Activated CD4-positive, alpha-beta T cell treated with anti-CD3 and anti-CD28 coated beads for 36 hours (primary cell): ENCODE data around the gene KCNAB3. TPM values are rescaled to one million over a fixed set of nuclear protein-coding genes. Genes with fewer than 3 reads are reported as not detected.

Experiments used
- ATAC-seq: fragments of 200-7000 bp; cut with Tn5 transposase; one replicate; pipeline ENCODE4 v1.10.0; 2021; ENCODE audit warnings: mild to moderate bottlenecking, moderate library complexity
- CTCF ChIA-PET: fragments of 350-600 bp; sonication (Branson Sonifier 250); formaldehyde crosslinking; loops from one replicate; lab custom pipeline; 2021; ENCODE audit warnings: antibody characterized with exemption; lab: Charles Lee
- POLR2A ChIA-PET: fragments of 350-600 bp; sonication (Branson Sonifier 250); formaldehyde crosslinking; loops from one replicate; lab custom pipeline; 2021; ENCODE audit warnings: antibody characterized with exemption, inconsistent platforms; lab: Charles Lee
- DNase-seq: peaks from one replicate; pipeline ENCODE4 v3.0.0-alpha.2; 2020
- H3K27ac Mint-ChIP-seq: one replicate; pipeline ENCODE4 v1.8.0; 2021; ENCODE audit warnings: mixed read lengths
- H3K27me3 Mint-ChIP-seq: one replicate; pipeline ENCODE4 v1.8.0; 2021; ENCODE audit warnings: mixed read lengths
- H3K36me3 Mint-ChIP-seq: one replicate; pipeline ENCODE4 v1.8.0; 2021; ENCODE audit warnings: low read depth, mixed read lengths
- H3K4me1 Mint-ChIP-seq: one replicate; pipeline ENCODE4 v1.8.0; 2021; ENCODE audit warnings: mixed read lengths
- H3K4me3 Mint-ChIP-seq: one replicate; pipeline ENCODE4 v1.8.0; 2021; ENCODE audit warnings: mild to moderate bottlenecking, moderate library complexity, mixed read lengths
- H3K9me3 Mint-ChIP-seq: one replicate; pipeline ENCODE4 v1.8.0; 2021; ENCODE audit warnings: low read depth, mixed read lengths
- intact Hi-C, 2 experiments: fragments of 100-400 bp; cut with DNase I in 1 of 2; cut with micrococcal nuclease in 1 of 2; formaldehyde crosslinking; loops; one replicate each; pipeline versions ENCODE4 v1.14.2 to v1.15.1; 2022 to 2024; cut with DNase I, micrococcal nuclease
- total RNA-seq, 2 experiments: library from RNA; stranded (reverse); gene quantifications; one replicate each; pipeline ENCODE4 v1.2.3, GENCODE V29; 2021

The KCNAB3 gene
- total RNA-seq, 2 experiments from 2014 or later = 6.6 to 8.3 TPM

GRCh38 chr17:7922269-7922844, 7.3 kb downstream of the KCNAB3 start:
- Mint-ChIP-seq H3K27me3 (no peaks in the 10 kb centered on the region), H3K4me1 (peaks cover 23% of the 10 kb centered on the region), H3K36me3 (peaks cover 6% of the 10 kb centered on the region), H3K27ac (peak overlapping the region; percentile 81), H3K4me3 (peak overlapping the region; percentile 56), H3K9me3 (no peaks in the 10 kb centered on the region)
- POLR2A ChIA-PET = interaction anchor here (0.6 to 0.8 kb wide), 2 partner anchors 32 to 65 kb away, joined by 3 read pairs; partner anchors contain the start of gene NAA38
- ATAC-seq (peak; percentile 65), DNase-seq (no peak)
- CTCF ChIA-PET = interaction anchor here (0.9 to 2.0 kb wide), 3 partner anchors 67 to 138 kb away, joined by 3 to 7 read pairs (median 4); no protein-coding TSS in a partner anchor
- intact Hi-C loops = loop anchor here (1.0 to 2.0 kb wide), 3 partner anchors 9 to 88 kb away; partner anchors contain the start of genes CNTROB (in 1 of the 2), KDM6B (in 1 of the 2) and TRAPPC1 (in 1 of the 2)

- DNase-seq (no peak), ATAC-seq (no peak)
- ChIA-PET POLR2A (interaction anchor here (0.6 to 3.5 kb wide), 2 partner anchors 16 to 255 kb away, joined by 3 to 25 read pairs; partner anchors contain the start of genes CNTROB and TRAPPC1), CTCF (interaction anchor here (0.6 to 8.5 kb wide), 12 partner anchors 11 to 143 kb away, joined by 3 to 61 read pairs (median 5); partner anchors contain the start of genes CNTROB, KCNAB3 and TRAPPC1)
- Mint-ChIP-seq H3K36me3 (peaks cover 10% of the 10 kb centered on the region), H3K4me1 (peaks cover 32% of the 10 kb centered on the region), H3K9me3 (no peaks in the 10 kb centered on the region), H3K27ac (peak overlapping the region; percentile 80), H3K4me3 (peak overlapping the region; percentile 86), H3K27me3 (no peaks in the 10 kb centered on the region)
- intact Hi-C loops = no loop called here
Observed at GRCh38 chr17:7916808-7917207, 12.8 kb downstream of the KCNAB3 start.

- Mint-ChIP-seq H3K27me3 (no peaks in the 10 kb centered on the region), H3K4me3 (peak overlapping the region; percentile 86), H3K27ac (peak overlapping the region; percentile 80), H3K36me3 (peaks cover 12% of the 10 kb centered on the region), H3K4me1 (peaks cover 27% of the 10 kb centered on the region), H3K9me3 (no peaks in the 10 kb centered on the region)
- ATAC-seq (no peak), DNase-seq (no peak)
- ChIA-PET POLR2A (interaction anchor here (0.9 to 3.5 kb wide), 4 partner anchors 16 to 125 kb away, joined by 3 to 25 read pairs (median 3); partner anchors contain the start of genes CNTROB and TRAPPC1), CTCF (interaction anchor here (0.6 to 8.5 kb wide), 23 partner anchors 11 to 242 kb away, joined by 3 to 61 read pairs (median 4); partner anchors contain the start of genes CNTROB, CYB5D1, KCNAB3 and NAA38)
- intact Hi-C loops = no loop called here
Observed at GRCh38 chr17:7916385-7916682, 13.3 kb downstream of the KCNAB3 start.

- CTCF ChIA-PET = interaction anchor here (0.6 to 8.5 kb wide), 23 partner anchors 16 to 383 kb away, joined by 3 to 61 read pairs (median 4); partner anchors contain the start of genes CNTROB, CYB5D1, KCNAB3 and NAA38
Observed at GRCh38 chr17:7915611-7916384, 13.9 kb downstream of the KCNAB3 start, which contains the start of gene RNF227. RNF227 (minus strand) TSS chr17:7916289; CDS start chr17:7916195, 94 bp downstream.

GRCh38 chr17:7915179-7915610, 14.5 kb downstream of the KCNAB3 start:
- Mint-ChIP-seq H3K4me1 (peaks cover 27% of the 10 kb centered on the region), H3K27ac (peak overlapping the region; percentile 82), H3K27me3 (no peaks in the 10 kb centered on the region), H3K4me3 (peak overlapping the region; percentile 86), H3K9me3 (no peaks in the 10 kb centered on the region), H3K36me3 (peaks cover 24% of the 10 kb centered on the region)
- ATAC-seq = peak; percentile 39
- DNase-seq = no peak
- CTCF ChIA-PET = interaction anchor here (0.6 to 8.5 kb wide), 13 partner anchors 17 to 383 kb away, joined by 3 to 61 read pairs (median 5); partner anchors contain the start of genes CNTROB, CYB5D1, KCNAB3 and NAA38
- POLR2A ChIA-PET = interaction anchor here (1.3 to 3.5 kb wide), 2 partner anchors 18 to 126 kb away, joined by 3 to 25 read pairs; partner anchors contain the start of genes CNTROB and TRAPPC1
- intact Hi-C loops = loop anchor here (1.0 to 2.0 kb wide), 4 partner anchors 17 to 80 kb away; partner anchors contain the start of genes CNTROB (in 2 of the 2), KDM6B (in 1 of the 2) and NAA38 (in 1 of the 2)

More at GRCh38 chr17:7915611-7916384, 13.9 kb downstream of the KCNAB3 start, which contains the start of gene RNF227:
- Mint-ChIP-seq H3K4me3 (peak within 1 kb of the TSS; percentile 86), H3K27me3 (no peaks in the 10 kb centered on the region), H3K36me3 (peaks cover 18% of the 10 kb centered on the region), H3K27ac (peak within 1 kb of the TSS; percentile 82), H3K4me1 (peaks cover 27% of the 10 kb centered on the region), H3K9me3 (no peaks in the 10 kb centered on the region)
- POLR2A ChIA-PET = interaction anchor here (0.9 to 3.5 kb wide), 4 partner anchors 17 to 126 kb away, joined by 3 to 25 read pairs (median 3); partner anchors contain the start of genes CNTROB and TRAPPC1
- peak; percentile 88 for ATAC-seq
- DNase-seq = peak; percentile 95
- intact Hi-C loops = loop anchor here (1.0 to 2.0 kb wide), 4 partner anchors 17 to 81 kb away; partner anchors contain the start of genes CNTROB (in 2 of the 2), KDM6B (in 1 of the 2) and NAA38 (in 1 of the 2)

GRCh38 chr17:7912927-7913524, 16.6 kb downstream of the KCNAB3 start:
- Mint-ChIP-seq H3K4me1 (peaks cover 27% of the 10 kb centered on the region), H3K27me3 (no peaks in the 10 kb centered on the region), H3K9me3 (no peaks in the 10 kb centered on the region), H3K4me3 (no peak overlapping the region), H3K36me3 (peaks cover 37% of the 10 kb centered on the region), H3K27ac (peak overlapping the region; percentile 75)
- ATAC-seq (peak; percentile 60), DNase-seq (peak; percentile 55)
- ChIA-PET CTCF (interaction anchor here (0.6 to 8.5 kb wide), 24 partner anchors 12 to 869 kb away, joined by 3 to 58 read pairs (median 4); partner anchors contain the start of genes CNTROB, GUCY2D, KCNAB3 and NAA38), POLR2A (interaction anchor here (0.7 to 1.6 kb wide), 2 partner anchors 19 to 454 kb away, joined by 4 to 6 read pairs; partner anchors contain the start of genes CNTROB and TRAPPC1)
- intact Hi-C loops = loop anchor here (1.0 to 2.0 kb wide), 5 partner anchors 38 to 144 kb away; no protein-coding TSS in a partner anchor

- Mint-ChIP-seq H3K4me3 (no peak overlapping the region), H3K9me3 (no peaks in the 10 kb centered on the region), H3K4me1 (peaks cover 19% of the 10 kb centered on the region), H3K27me3 (no peaks in the 10 kb centered on the region), H3K36me3 (peaks cover 44% of the 10 kb centered on the region), H3K27ac (no peak overlapping the region)
- ChIA-PET CTCF (interaction anchor here (1.0 to 8.5 kb wide), 4 partner anchors 20 to 149 kb away, joined by 3 to 58 read pairs (median 38); partner anchors contain the start of genes CNTROB, KCNAB3 and TRAPPC1), POLR2A (interaction anchor here (1.2 kb wide), 1 partner anchor 80 kb away, joined by 3 read pairs; no protein-coding TSS in a partner anchor)
- DNase-seq (no peak), ATAC-seq (no peak)
- intact Hi-C loops = no loop called here
Observed at GRCh38 chr17:7911116-7911515, 18.5 kb downstream of the KCNAB3 start.

- no peaks in the 10 kb centered on the region for H3K27me3 Mint-ChIP-seq
Observed at GRCh38 chr17:7910711-7911110, 18.9 kb downstream of the KCNAB3 start.

GRCh38 chr17:7910281-7910680, 19.4 kb downstream of the KCNAB3 start:
- peaks cover 17% of the 10 kb centered on the region for H3K4me1 Mint-ChIP-seq
- peaks cover 48% of the 10 kb centered on the region for H3K36me3 Mint-ChIP-seq
- H3K27ac Mint-ChIP-seq = no peak overlapping the region
- CTCF ChIA-PET = interaction anchor here (1.3 to 8.5 kb wide), 2 partner anchors 22 to 80 kb away, joined by 3 to 58 read pairs; partner anchors contain the start of genes CNTROB, KCNAB3 and TRAPPC1
- ATAC-seq = no peak
- intact Hi-C loops = no loop called here
- H3K27me3 Mint-ChIP-seq = no peaks in the 10 kb centered on the region
- no peaks in the 10 kb centered on the region for H3K9me3 Mint-ChIP-seq
- POLR2A ChIA-PET = no interaction called here
- H3K4me3 Mint-ChIP-seq = no peak overlapping the region
- no peak for DNase-seq

More at GRCh38 chr17:7910711-7911110, 18.9 kb downstream of the KCNAB3 start:
- intact Hi-C loops = no loop called here
- ChIA-PET POLR2A (no interaction called here), CTCF (interaction anchor here (1.0 to 8.5 kb wide), 3 partner anchors 20 to 79 kb away, joined by 3 to 58 read pairs (median 3); partner anchors contain the start of genes CNTROB, KCNAB3 and TRAPPC1)
- no peak overlapping the region for H3K27ac Mint-ChIP-seq
- peaks cover 45% of the 10 kb centered on the region for H3K36me3 Mint-ChIP-seq
- no peaks in the 10 kb centered on the region for H3K9me3 Mint-ChIP-seq
- ATAC-seq = no peak
- DNase-seq = no peak
- H3K4me1 Mint-ChIP-seq = peaks cover 19% of the 10 kb centered on the region
- H3K4me3 Mint-ChIP-seq = no peak overlapping the region

GRCh38 chr17:7909089-7909488, 20.6 kb downstream of the KCNAB3 start:
- CTCF ChIA-PET = interaction anchor here (1.0 kb wide), 1 partner anchor 11 kb away, joined by 3 read pairs; no protein-coding TSS in a partner anchor
- H3K27me3 Mint-ChIP-seq = no peaks in the 10 kb centered on the region
- H3K4me3 Mint-ChIP-seq = no peak overlapping the region
- POLR2A ChIA-PET = no interaction called here
- intact Hi-C loops = no loop called here
- ATAC-seq (no peak), DNase-seq (no peak)
- peaks cover 55% of the 10 kb centered on the region for H3K36me3 Mint-ChIP-seq
- no peaks in the 10 kb centered on the region for H3K9me3 Mint-ChIP-seq
- H3K4me1 Mint-ChIP-seq = peaks cover 9% of the 10 kb centered on the region
- no peak overlapping the region for H3K27ac Mint-ChIP-seq
